Heart right ventricle (tissue), 16 donors: ENCODE measurements around the gene DNAH10. TPM values are rescaled to one million over a fixed set of nuclear protein-coding genes. Genes with fewer than 3 reads are reported as not detected.

Experiments used
- ATAC-seq, 8 donors: fragments of 200-7000 bp; cut with Tn5 transposase; one replicate each; pipeline ENCODE4 v1.9.1; 2020; ENCODE audit warnings: mild to moderate bottlenecking in 8 of 8, moderate library complexity in 8 of 8, moderate number of reproducible peaks in 1 of 8
- DNase-seq, 2 donors: peaks; one replicate each; pipeline ENCODE4 v3.0.0-alpha.2; 2020
- H3K27ac ChIP-seq, 10 donors: fragments of 200-600 bp; sonication (generic) in 2 of 10; one replicate each; pipeline versions ENCODE4 v1.5.0 to v1.8.0; 2020 to 2022; ENCODE audit warnings: mild to moderate bottlenecking in 3 of 10
- H3K27me3 ChIP-seq, 7 donors: fragments of 200-600 bp; one replicate each; pipeline ENCODE4 v1.8.0; 2021 to 2022; ENCODE audit warnings: mild to moderate bottlenecking in 2 of 7
- H3K36me3 ChIP-seq, 9 donors: fragments of 200-600 bp; sonication (generic) in 1 of 9; one replicate each; pipeline versions ENCODE4 v1.5.0 to v1.8.0; 2020 to 2022; ENCODE audit warnings: mild to moderate bottlenecking in 2 of 9
- H3K4me1 ChIP-seq, 9 donors: fragments of 200-600 bp; sonication (generic) in 1 of 9; one replicate each; pipeline versions ENCODE4 v1.5.0 to v1.8.0; 2020 to 2022; ENCODE audit warnings: mild to moderate bottlenecking in 4 of 9
- H3K4me3 ChIP-seq, 10 donors: fragments of 200-600 bp; sonication (generic) in 2 of 10; one replicate each; pipeline versions ENCODE4 v1.5.0 to v1.8.0; 2020 to 2022; ENCODE audit warnings: mild to moderate bottlenecking in 7 of 10, moderate library complexity in 2 of 10
- H3K9me3 ChIP-seq, 11 donors: fragments of 200-600 bp in 10 of 11; sonication (generic) in 2 of 11; one replicate each; pipeline versions ENCODE4 v1.5.0 to v1.8.0; 2013 to 2022; ENCODE audit warnings: mild to moderate bottlenecking in 2 of 11, control low read depth in 1 of 11, moderate library complexity in 1 of 11
- whole genome bisulfite sequencing, 2 donors: extraction: QIAGEN DNeasy Blood & Tissue Kit; methylation state at CpG; one replicate each; pipeline ENCODE4 v1.1.7; 2013; ENCODE audit warnings: inconsistent platforms in 1 of 2; 5-methylcytosine and 5-hydroxymethylcytosine counted together
- intact Hi-C, 10 donors: fragments of 100-400 bp; cut with DNase I; formaldehyde crosslinking; loops; one replicate each; pipeline versions ENCODE4 v1.11.1 to v1.14.2; 2022
- polyA plus RNA-seq, 2 donors: library from polyadenylated mRNA; stranded (reverse); fragments of 200-250 nt; gene quantifications; one replicate each; pipeline ENCODE4 v1.2.3, GENCODE V29; 2013
- total RNA-seq, 10 donors: library from RNA; stranded (reverse); fragmentation: NEBNext Ultra II Directional in 3 of 10; extraction: Animal tissue kit (Norgen Biotek cat#: 25700) in 3 of 10; gene quantifications; one replicate each; pipeline versions ENCODE4 v1.2.1 to v1.2.4, GENCODE V29; 2021 to 2023
- TF ChIP-seq, protein P1 (sequence below), 9 donors: fragments of 200-600 bp; sonication (generic) in 2 of 9; IDR thresholded peaks; one replicate each; pipeline versions ENCODE4 v1.5.0 to v1.8.0; 2021 to 2022; ENCODE audit warnings: antibody characterized with exemption in 9 of 9, mild to moderate bottlenecking in 5 of 9, moderate library complexity in 1 of 9
- donor health status: Arrhythmogenic right ventricular cardiomyopathy.
- donor health status: ischemic (EF 13 %, LVEDD 7.1; RV severe dilation, severe dysfunction).
- donor health status: healthy with polysubstance abuse.
- donor health status: DM: no; HTN: yes; CAD: no.
- donor health status: DM: no; HTN: no; CAD: no.
- donor health status: ischemic (EF 25% LVEDD 6.9; RV normal size, moderate dysfunction).
- donor health status: ischemic (EF 25% LVEDD 5.7; RV mildly dilated, moderate dysfunction).
- donor health status: healthy.
- donor health status: DM: yes; HTN: yes; CAD: no.
- donor health status: Ischemic cardiomyopathy.
- donor health status: ischemic (EF 35%, LVEDD 5.7; RV mildly dilated, moderate dysfunction).
- donor health status: nonischemic (EF 11% LVEDD 7.7; RV severe dilation, severe dysfunction).
- donor health status: DM: yes; HTN: yes; CAD: no.
- donor health status: PGD.
- donor health status: ischemic (EF 29% LVEDD 5.4; RV normal size, mild dysfunction).
- donor health status: nonischemic (EF 23%, LVEDD 6.1; RV moderate dilation, normal function).

The DNAH10 gene
- total and polyA plus RNA-seq, 12 donors: 0.05 to 0.60 (median 0.09) TPM; not detected in 3

DNA sequence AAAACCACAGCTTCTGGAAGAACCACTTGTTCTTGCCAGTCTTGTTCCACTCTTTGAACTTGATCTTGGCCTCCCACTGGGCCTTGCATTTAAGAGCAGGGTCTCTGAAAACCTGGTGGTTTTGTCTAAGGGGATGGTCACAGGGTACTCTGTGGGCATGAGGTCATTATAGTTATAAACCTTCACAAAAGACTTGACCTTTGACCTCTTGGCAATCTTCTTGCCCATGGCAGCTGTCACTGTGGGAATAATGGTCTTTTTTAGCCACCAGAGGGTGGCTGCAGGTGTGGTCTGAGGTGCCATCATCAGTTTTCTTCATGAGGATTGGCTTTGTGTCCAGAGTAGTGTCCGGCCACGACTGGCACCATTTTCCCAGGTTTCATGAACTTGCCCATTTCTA, 40.9 kb upstream of the DNAH10 start:
- Histone ChIP-seq H3K27me3 (no peaks in the 10 kb centered on the region), H3K9me3 (no peaks in the 10 kb centered on the region), H3K36me3 (peaks cover 0 to 83% (median 35%) of the 10 kb centered on the region in 9 donors), H3K27ac (no peak overlapping the region), H3K4me3 (no peak overlapping the region), H3K4me1 (peaks cover 0 to 11% (median 0%) of the 10 kb centered on the region in 9 donors)
- intact Hi-C loops: no loop called here
- ATAC-seq (no peak), DNase-seq (no peak)
- TF ChIP-seq, protein P1, sequence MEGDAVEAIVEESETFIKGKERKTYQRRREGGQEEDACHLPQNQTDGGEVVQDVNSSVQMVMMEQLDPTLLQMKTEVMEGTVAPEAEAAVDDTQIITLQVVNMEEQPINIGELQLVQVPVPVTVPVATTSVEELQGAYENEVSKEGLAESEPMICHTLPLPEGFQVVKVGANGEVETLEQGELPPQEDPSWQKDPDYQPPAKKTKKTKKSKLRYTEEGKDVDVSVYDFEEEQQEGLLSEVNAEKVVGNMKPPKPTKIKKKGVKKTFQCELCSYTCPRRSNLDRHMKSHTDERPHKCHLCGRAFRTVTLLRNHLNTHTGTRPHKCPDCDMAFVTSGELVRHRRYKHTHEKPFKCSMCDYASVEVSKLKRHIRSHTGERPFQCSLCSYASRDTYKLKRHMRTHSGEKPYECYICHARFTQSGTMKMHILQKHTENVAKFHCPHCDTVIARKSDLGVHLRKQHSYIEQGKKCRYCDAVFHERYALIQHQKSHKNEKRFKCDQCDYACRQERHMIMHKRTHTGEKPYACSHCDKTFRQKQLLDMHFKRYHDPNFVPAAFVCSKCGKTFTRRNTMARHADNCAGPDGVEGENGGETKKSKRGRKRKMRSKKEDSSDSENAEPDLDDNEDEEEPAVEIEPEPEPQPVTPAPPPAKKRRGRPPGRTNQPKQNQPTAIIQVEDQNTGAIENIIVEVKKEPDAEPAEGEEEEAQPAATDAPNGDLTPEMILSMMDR (IDR thresholded peaks at IDR 0.05): no peak
- 97 to 100% methylated on average over 2 of the region's 2 CpGs for WGBS, 2 donors

DNA sequence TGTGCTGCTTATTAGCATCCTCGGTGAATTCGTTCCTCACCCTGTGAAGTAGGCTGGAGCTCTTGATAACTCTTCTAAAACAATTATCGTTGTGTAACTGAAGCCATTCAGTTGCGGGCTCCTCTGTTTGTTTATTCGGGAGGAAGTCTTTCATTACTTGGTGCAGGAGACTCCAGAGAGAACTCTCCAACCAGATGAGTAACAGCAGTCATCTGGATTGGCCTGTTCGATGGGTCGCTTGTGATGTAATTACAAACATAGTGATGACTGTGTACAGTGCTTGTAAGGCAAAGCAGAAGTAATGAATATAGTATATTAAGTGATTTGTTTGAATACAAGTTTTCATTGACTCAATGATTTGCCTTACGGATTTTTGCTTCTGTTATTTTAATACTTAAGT, 39.1 kb upstream of the DNAH10 start:
- no peak for DNase-seq
- Histone ChIP-seq H3K4me1 (peaks cover 0 to 11% (median 0%) of the 10 kb centered on the region in 9 donors), H3K27ac (no peak overlapping the region), H3K4me3 (no peak overlapping the region), H3K9me3 (no peaks in the 10 kb centered on the region), H3K36me3 (peaks cover 0 to 99% (median 45%) of the 10 kb centered on the region in 9 donors), H3K27me3 (no peaks in the 10 kb centered on the region)
- TF ChIP-seq, protein P1 (IDR thresholded peaks at IDR 0.05): no peak
- no peak for ATAC-seq
- WGBS, 2 donors: 88% methylated on average over 8 of the region's 8 CpGs
- intact Hi-C loops: no loop called here

DNA sequence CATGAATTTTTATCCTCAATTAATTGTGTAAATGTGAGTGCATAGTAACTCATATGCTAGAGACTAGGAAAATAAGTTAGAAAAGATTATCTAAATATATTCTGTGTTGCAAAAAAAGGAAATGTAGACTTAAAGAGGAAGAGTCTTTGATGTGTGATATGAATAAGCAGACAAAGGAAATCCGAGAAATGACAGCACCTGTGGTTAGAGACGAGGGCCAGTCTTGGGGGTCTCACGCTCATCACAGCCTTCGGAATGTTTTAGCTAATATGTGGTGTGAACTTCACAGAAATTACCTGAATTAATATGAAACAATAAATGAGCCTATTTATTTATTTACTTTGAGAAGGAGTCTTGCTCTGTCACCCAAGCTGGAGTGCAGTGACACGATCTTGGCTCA, 38.3 kb upstream of the DNAH10 start:
- H3K9me3 ChIP-seq: no peaks in the 10 kb centered on the region
- DNase-seq (no peak), ATAC-seq (no peak)
- intact Hi-C loops: no loop called here
- H3K27me3 ChIP-seq: no peaks in the 10 kb centered on the region
- no peak overlapping the region for H3K4me3 ChIP-seq
- peaks cover 0 to 100% (median 53%) of the 10 kb centered on the region in 9 donors for H3K36me3 ChIP-seq
- TF ChIP-seq, protein P1 (IDR thresholded peaks at IDR 0.05): no peak
- H3K4me1 ChIP-seq: peaks cover 0 to 11% (median 0%) of the 10 kb centered on the region in 9 donors
- WGBS, 2 donors: 90 to 96% methylated on average over 5 of the region's 5 CpGs
- H3K27ac ChIP-seq: no peak overlapping the region

DNA sequence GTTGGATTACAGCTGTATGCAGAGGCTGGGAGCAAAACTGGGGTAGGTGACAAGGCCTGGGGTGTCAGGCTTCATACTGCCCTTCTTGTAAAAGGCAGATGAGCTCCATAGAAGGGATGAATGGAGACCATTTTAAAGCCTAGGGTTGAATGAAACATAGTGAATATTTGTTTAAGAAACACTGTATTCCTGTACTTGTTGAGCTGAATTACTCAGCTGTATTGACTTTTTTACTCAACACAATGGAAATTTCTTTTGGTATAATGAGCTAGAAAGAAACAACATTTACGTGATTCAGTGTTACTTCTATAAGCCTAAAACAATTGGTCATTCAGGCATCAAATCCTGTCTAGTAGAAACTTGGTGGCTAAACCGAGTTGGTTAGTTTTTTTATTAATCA, 35.9 kb upstream of the DNAH10 start:
- no peak for DNase-seq
- 91 to 94% methylated on average over 2 of the region's 2 CpGs for WGBS, 2 donors
- Histone ChIP-seq H3K36me3 (peaks cover 0 to 99% (median 68%) of the 10 kb centered on the region in 9 donors), H3K27ac (no peak overlapping the region), H3K4me3 (no peak overlapping the region), H3K9me3 (no peaks in the 10 kb centered on the region), H3K27me3 (no peaks in the 10 kb centered on the region), H3K4me1 (no peaks in the 10 kb centered on the region)
- intact Hi-C loops: no loop called here
- TF ChIP-seq, protein P1 (IDR thresholded peaks at IDR 0.05): no peak
- no peak for ATAC-seq
